ENCODE results near the gene OBI1.

DNA sequence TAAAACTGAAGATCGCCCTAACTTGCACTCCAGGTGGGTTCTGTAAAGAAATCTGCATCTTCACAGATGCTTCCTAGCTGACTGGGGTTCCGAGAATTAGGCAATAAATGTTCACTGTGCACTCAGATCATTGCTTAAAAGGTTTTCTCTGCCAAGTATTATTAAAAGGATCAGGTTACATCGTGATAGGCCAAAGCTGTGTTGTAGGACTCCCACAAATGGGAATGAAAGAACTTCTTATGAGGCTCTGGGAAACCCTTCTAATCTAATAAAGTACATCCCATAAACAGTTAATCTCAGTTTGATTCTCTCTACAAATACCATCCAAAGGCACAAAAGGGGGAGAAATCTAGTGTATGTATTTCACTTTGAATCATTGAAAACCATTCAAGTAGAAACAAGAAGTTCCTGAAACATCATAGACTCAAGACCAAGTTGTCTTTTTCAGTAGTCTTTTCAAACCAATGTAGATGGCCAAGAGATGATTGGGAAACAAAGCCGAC, 48.5 kb downstream of the OBI1 start:
- TF ChIP-seq POLR2AphosphoS5 (IDR thresholded peaks at IDR 0.05; ENCODE audit: low read depth, low read length) (no peak), POLR2A (IDR thresholded peaks at IDR 0.05; ENCODE audit: low read depth, low read length) (no peak), TAF1 (IDR thresholded peaks at IDR 0.05; ENCODE audit: borderline replicate concordance, low read depth, low read length) (no peak)

Data from GM12892 (cell line).